Hypothalamus (tissue), 51 donors: Measurements from ENCODE around the gene TRAPPC6A.

ENCODE experiments used
- DNase-seq, 51 donors: peaks; one replicate each; lab custom pipeline; 2025; lab: John Stamatoyannopoulos, UW

The TRAPPC6A gene

GRCh38 chr19:45177817-45178261, at the start of gene TRAPPC6A:
Gene TRAPPC6A, minus strand, starts transcription at chr19:45178237. Its CDS starts 19 bp downstream, at chr19:45178218.
- no peak for DNase-seq

- DNase-seq = no peak
Measured at GRCh38 chr19:45224645-45225044, 46.6 kb upstream of the TRAPPC6A start.

GRCh38 chr19:45223879-45224278, 45.8 kb upstream of the TRAPPC6A start:
- DNase-seq = no peak

- no peak for DNase-seq
Measured at GRCh38 chr19:45222724-45223123, 44.7 kb upstream of the TRAPPC6A start.

- DNase-seq = no peak
Measured at GRCh38 chr19:45218911-45219743, 41.1 kb upstream of the TRAPPC6A start.

GRCh38 chr19:45218426-45218825, 40.4 kb upstream of the TRAPPC6A start:
- no peak for DNase-seq

- no peak for DNase-seq
Measured at GRCh38 chr19:45217957-45218334, 39.9 kb upstream of the TRAPPC6A start.

- DNase-seq = no peak
Measured at GRCh38 chr19:45217193-45217956, 39.3 kb upstream of the TRAPPC6A start.

- DNase-seq = no peak
Measured at GRCh38 chr19:45216667-45217066, 38.6 kb upstream of the TRAPPC6A start.

- no peak for DNase-seq
Measured at GRCh38 chr19:45215391-45216191, 37.6 kb upstream of the TRAPPC6A start.

- no peak for DNase-seq
Measured at GRCh38 chr19:45213031-45213430, 35.0 kb upstream of the TRAPPC6A start.

GRCh38 chr19:45211751-45212381, 33.8 kb upstream of the TRAPPC6A start:
- no peak for DNase-seq

- DNase-seq = no peak
Measured at GRCh38 chr19:45206328-45206727, 28.3 kb upstream of the TRAPPC6A start.

GRCh38 chr19:45205810-45206209, 27.8 kb upstream of the TRAPPC6A start:
- no peak for DNase-seq

- no peak for DNase-seq
Measured at GRCh38 chr19:45202637-45203036, 24.6 kb upstream of the TRAPPC6A start.

- DNase-seq = peak in 22 of 51 donors; percentile 0 to 71 (median 19)
Measured at GRCh38 chr19:45200568-45200967, 22.5 kb upstream of the TRAPPC6A start.

GRCh38 chr19:45195764-45196163, 17.7 kb upstream of the TRAPPC6A start:
- DNase-seq = no peak

GRCh38 chr19:45191375-45191774, 13.3 kb upstream of the TRAPPC6A start:
- no peak for DNase-seq

- DNase-seq = no peak
Measured at GRCh38 chr19:45189971-45190370, 11.9 kb upstream of the TRAPPC6A start.

- DNase-seq = no peak
Measured at GRCh38 chr19:45187421-45188100, 9.5 kb upstream of the TRAPPC6A start.
